ENCODE measurements around the gene MSN. TPM values are rescaled to one million over a fixed set of nuclear protein-coding genes. Genes with fewer than 3 reads are reported as not detected.

Gene MSN
- total RNA-seq, 1 experiment from 2014 or later = 119 TPM

- RAD21 ChIA-PET (ENCODE audit: low non-redundant PET in 1 of 2, low total read pairs in 2 of 2, uncharacterized antibody in 2 of 2, unreplicated experiment in 2 of 2) = no interaction called here
- CTCF ChIA-PET = no interaction called here
- ATAC-seq = no peak
These were observed 9.8 kb upstream of the MSN start for GRCh38 chrX:65657659-65658058.

GRCh38 chrX:65658229-65658628, 9.2 kb upstream of the MSN start:
- Histone ChIP-seq H3K4me3 (replicated peaks in 1 of 2; ENCODE audit: low read depth in 1 of 2, low read length in 2 of 2) (no peak overlapping the region), H4K20me1 (ENCODE audit: insufficient read depth) (no peaks in the 10 kb centered on the region), H3K27ac (ENCODE audit: low read depth, low read length) (no peak overlapping the region), H3K9me2 (ENCODE audit: insufficient read depth) (no peaks in the 10 kb centered on the region), H3K4me2 (ENCODE audit: low read length) (no peak overlapping the region), H3K9ac (ENCODE audit: low read length) (no peak overlapping the region), H3K27me3 (ENCODE audit: insufficient read depth, low read length) (no peaks in the 10 kb centered on the region), H3K36me3 (ENCODE audit: control insufficient read depth in 1 of 2, insufficient read depth in 2 of 2, low read length in 2 of 2) (no peaks in the 10 kb centered on the region), H3K9me3 (ENCODE audit: control insufficient read depth in 1 of 2, insufficient read depth in 1 of 2, low read depth in 1 of 2, low read length in 2 of 2) (no peaks in the 10 kb centered on the region), H2AFZ (ENCODE audit: low read depth, low read length, poor library complexity, severe bottlenecking) (no peak overlapping the region), H3K79me2 (ENCODE audit: insufficient read depth, low read length) (no peaks in the 10 kb centered on the region), H3K4me1 (ENCODE audit: control insufficient read depth in 1 of 2, insufficient read depth in 2 of 2, low read length in 2 of 2) (no peaks in the 10 kb centered on the region)
- no peak for DNase-seq (ENCODE audit: low read depth, low spot score)
- ChIA-PET POLR2A (interaction anchor here (0.9 kb wide), 1 partner anchor 9 kb away, joined by 3 read pairs; the partner anchor contains the start of gene MSN), CTCF (no interaction called here), RAD21 (ENCODE audit: low non-redundant PET in 1 of 2, low total read pairs in 2 of 2, uncharacterized antibody in 2 of 2, unreplicated experiment in 2 of 2) (no interaction called here)
- intact Hi-C loops (cut with micrococcal nuclease) = no loop called here
- no TSS peak for BruUV-seq (replicated peaks)
- TF ChIP-seq POLR2AphosphoS5 (IDR thresholded peaks at IDR 0.05; ENCODE audit: low read depth, low read length) (no peak), TCF7L2 (IDR thresholded peaks at IDR 0.05; ENCODE audit: borderline replicate concordance, extremely low read depth, insufficient read depth, insufficient read length) (no peak), CEBPB (IDR thresholded peaks at IDR 0.05; ENCODE audit: low read depth) (no peak), SP1 (IDR thresholded peaks at IDR 0.05; ENCODE audit: low read depth) (no peak), ZBTB33 (IDR thresholded peaks at IDR 0.05; ENCODE audit: extremely low read depth, insufficient replicate concordance, low read length) (no peak), EGR1 (IDR thresholded peaks at IDR 0.05; ENCODE audit: low read depth) (no peak), SRF (IDR thresholded peaks at IDR 0.05; ENCODE audit: low read depth) (no peak), CBX3 (IDR thresholded peaks at IDR 0.05; ENCODE audit: low read depth) (no peak), ELF1 (IDR thresholded peaks at IDR 0.05; ENCODE audit: borderline replicate concordance, low read depth) (no peak)
- ATAC-seq = no peak

More at GRCh38 chrX:65657659-65658058, 9.8 kb upstream of the MSN start:
- Histone ChIP-seq H3K79me2 (ENCODE audit: insufficient read depth, low read length) (no peaks in the 10 kb centered on the region), H3K4me2 (ENCODE audit: low read length) (no peak overlapping the region), H4K20me1 (ENCODE audit: insufficient read depth) (no peaks in the 10 kb centered on the region), H3K27me3 (ENCODE audit: insufficient read depth, low read length) (no peaks in the 10 kb centered on the region), H3K4me3 (replicated peaks in 1 of 2; ENCODE audit: low read depth in 1 of 2, low read length in 2 of 2) (no peak overlapping the region), H3K4me1 (ENCODE audit: control insufficient read depth in 1 of 2, insufficient read depth in 2 of 2, low read length in 2 of 2) (no peaks in the 10 kb centered on the region), H3K9ac (ENCODE audit: low read length) (no peak overlapping the region), H3K9me2 (ENCODE audit: insufficient read depth) (no peaks in the 10 kb centered on the region), H2AFZ (ENCODE audit: low read depth, low read length, poor library complexity, severe bottlenecking) (no peak overlapping the region), H3K36me3 (ENCODE audit: control insufficient read depth in 1 of 2, insufficient read depth in 2 of 2, low read length in 2 of 2) (no peaks in the 10 kb centered on the region), H3K27ac (ENCODE audit: low read depth, low read length) (no peak overlapping the region), H3K9me3 (ENCODE audit: control insufficient read depth in 1 of 2, insufficient read depth in 1 of 2, low read depth in 1 of 2, low read length in 2 of 2) (no peaks in the 10 kb centered on the region)
- intact Hi-C loops (cut with micrococcal nuclease) = no loop called here
- BruUV-seq (replicated peaks) = no TSS peak
- TF ChIP-seq MAX (IDR thresholded peaks at IDR 0.05) (no peak), EZH2phosphoT487 (IDR thresholded peaks at IDR 0.05; ENCODE audit: borderline replicate concordance) (no peak), SRF (IDR thresholded peaks at IDR 0.05; ENCODE audit: low read depth) (no peak), JUND (IDR thresholded peaks at IDR 0.05) (no peak)
- POLR2A ChIA-PET = no interaction called here
- DNase-seq (ENCODE audit: low read depth, low spot score) = no peak
